Tracheal epithelial cell (primary cell): Measurements from ENCODE around the gene USP35. TPM values are rescaled to one million over a fixed set of nuclear protein-coding genes. Genes with fewer than 3 reads are reported as not detected.

Experiments used
- total RNA-seq: library from RNA; depleted of rRNA; stranded (reverse); fragments of >200 nt; gene quantifications from 2 replicates; pipeline ENCODE4 v1.2.1, GENCODE V29; 2014

USP35 gene
- total RNA-seq = 3.4 and 7.5 TPM in 2 replicates

GRCh38 chr11:78188286-78189173 is at the start of gene USP35, which contains the start of gene KCTD21:
TSS of gene USP35 (plus strand) at chr11:78188919. CDS start at chr11:78196246, 7,327 bp downstream.
TSS of gene KCTD21 (minus strand) at chr11:78188626. CDS start at chr11:78174554, 14,072 bp downstream.

DNA sequence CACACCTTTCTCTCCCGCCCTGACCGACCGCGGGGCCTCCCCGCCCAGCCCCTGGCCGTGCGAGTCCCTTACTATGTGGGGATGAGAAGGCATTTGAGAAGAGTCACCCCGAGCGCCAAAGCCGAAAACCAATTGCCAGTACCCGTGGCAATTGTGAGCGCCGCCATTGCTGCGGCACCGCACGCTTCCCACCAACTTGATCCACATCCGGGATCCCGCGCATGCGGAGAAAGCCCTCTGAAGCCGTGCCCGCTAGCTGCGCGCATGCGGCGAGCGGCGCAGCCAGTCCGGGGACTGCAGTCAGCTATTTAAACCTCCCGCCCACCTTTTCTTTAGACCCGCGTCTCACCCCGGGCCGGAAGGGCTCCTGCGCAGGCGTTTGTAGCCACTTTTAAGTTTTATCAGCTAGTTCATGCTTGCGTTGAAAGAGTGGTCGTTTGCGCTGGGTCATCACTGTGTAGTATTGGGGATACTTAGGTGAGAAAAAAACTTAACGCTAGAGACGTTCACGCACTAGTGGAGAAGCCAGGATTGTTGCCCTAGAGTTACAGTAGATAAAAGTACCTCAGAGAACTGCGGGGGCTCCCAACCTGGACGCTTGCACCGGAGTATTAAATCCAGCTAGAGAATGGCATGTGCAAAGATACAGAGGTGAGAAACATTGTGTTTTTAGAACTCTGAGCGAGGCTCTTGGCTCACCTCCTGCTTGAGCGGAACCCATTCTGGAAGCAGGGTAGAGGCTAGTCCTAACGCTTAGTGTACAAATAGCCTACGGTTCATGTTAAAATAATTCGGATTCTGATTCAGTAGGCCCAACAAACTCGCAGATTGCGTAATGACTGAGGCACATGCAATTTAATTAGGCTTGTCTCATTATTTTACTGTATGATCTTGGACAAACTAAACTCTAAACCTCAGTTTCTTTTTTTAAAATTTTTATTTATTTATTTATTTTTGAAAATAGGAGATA is 49.0 kb upstream of the USP35 start, which contains the start of gene ALG8:
TSS of gene ALG8 (minus strand) at position 205 of the 970 bp plus-strand sequence. CDS start at position 167, 38 bp downstream.

Other genes starting within 250 kb of the USP35 start
- 22.2 and 28.6 TPM in 2 replicates for gene INTS4, start 194.3 kb upstream of the USP35 start, total RNA-seq
- 1.9 and 6.0 TPM in 2 replicates for gene KCTD14, start 165.6 kb upstream of the USP35 start, total RNA-seq
- not detected in 2 replicates for gene THRSP, start 125.1 kb upstream of the USP35 start, total RNA-seq
- gene NDUFC2, start 109.1 kb upstream of the USP35 start, total RNA-seq = 63.9 and 85.1 TPM in 2 replicates
- 15.2 and 18.5 TPM in 2 replicates for gene ALG8, start 49.3 kb upstream of the USP35 start, total RNA-seq
- 7.5 and 11.1 TPM in 2 replicates for gene KCTD21, start 293 bp upstream of the USP35 start, total RNA-seq
- gene GAB2, start 228.9 kb downstream of the USP35 start, total RNA-seq = 2.8 and 4.3 TPM in 2 replicates